Endothelial cell of umbilical vein (primary cell): ENCODE data around the gene IL1RL2. TPM values are rescaled to one million over a fixed set of nuclear protein-coding genes. Genes with fewer than 3 reads are reported as not detected.

Source experiments
- BruUV-seq: library from RNA; stranded (reverse); fragments of 400-500 nt; replicated peaks from 2 replicates; lab custom pipeline; 2021; lab: Mats Ljungman, UMichigan
- CTCF ChIA-PET: fragments of 300-600, 350-600 bp; sonication (Branson Sonifier 250); formaldehyde crosslinking; loops from one replicate; lab custom pipeline; 2021; ENCODE audit warnings: antibody characterized with exemption, inconsistent platforms; lab: Charles Lee
- POLR2A ChIA-PET: fragments of 300-600, 350-600 bp; sonication (Branson Sonifier 250); formaldehyde crosslinking; loops from one replicate; lab custom pipeline; 2021; ENCODE audit warnings: antibody characterized with exemption, inconsistent platforms; lab: Charles Lee
- DNase-seq: peaks from one replicate; pipeline ENCODE4 v3.0.0-alpha.2; 2011; ENCODE audit warnings: low read depth, low spot score
- FAIRE-seq: peaks from 2 replicates; lab custom pipeline; 2011; peaks lifted over from hg19 to GRCh38; lab: Jason Lieb, UNC
- H2AFZ ChIP-seq: 2 replicates; pipeline ENCODE4 v1.6.0; 2012; ENCODE audit warnings: low read depth, low read length, control low read depth, inconsistent platforms
- H3K27ac ChIP-seq: 2 replicates; pipeline ENCODE4 v1.5.1; 2011; ENCODE audit warnings: low read depth, mild to moderate bottlenecking, control low read depth, low read length, moderate library complexity; ENCODE audit not compliant: insufficient read depth
- H3K27me3 ChIP-seq, 2 experiments: 2 replicates each; pipeline versions ENCODE4 v1.6.0 to v1.6.1; 2011; ENCODE audit warnings: low read length in 2 of 2, mixed read lengths in 1 of 2; ENCODE audit not compliant: control insufficient read depth in 2 of 2, insufficient read depth in 2 of 2
- H3K36me3 ChIP-seq, 2 experiments: 2 replicates in 1 of 2; 3 replicates in 1 of 2; pipeline ENCODE4 v1.5.1; 2011; ENCODE audit warnings: low read length in 2 of 2, mild to moderate bottlenecking in 1 of 2, moderate library complexity in 1 of 2; ENCODE audit not compliant: control insufficient read depth in 2 of 2, insufficient read depth in 2 of 2; ENCODE audit errors: extremely low read depth in 1 of 2
- H3K4me1 ChIP-seq: 3 replicates; pipeline ENCODE4 v1.5.1; 2011; ENCODE audit warnings: mild to moderate bottlenecking, low read length; ENCODE audit not compliant: control insufficient read depth, insufficient read depth; ENCODE audit errors: extremely low read depth
- H3K4me2 ChIP-seq: 2 replicates; pipeline ENCODE4 v1.6.1; 2011; ENCODE audit warnings: low read length, control low read depth, mixed read lengths; ENCODE audit not compliant: insufficient read depth
- H3K4me3 ChIP-seq, 3 experiments: fragments of 200-600 bp in 1 of 3; sonication (generic), shearing (Covaris generic) in 1 of 3; replicated peaks in 1 of 3; 2 replicates each; pipeline ENCODE4 v1.5.1; 2011 to 2016; ENCODE audit warnings: control low read depth in 3 of 3, low read length in 3 of 3, mild to moderate bottlenecking in 2 of 3, inconsistent platforms in 1 of 3, low read depth in 1 of 3, moderate library complexity in 1 of 3; ENCODE audit not compliant: insufficient read depth in 1 of 3
- H3K79me2 ChIP-seq: 2 replicates; pipeline ENCODE4 v1.6.0; 2012; ENCODE audit warnings: low read length, inconsistent platforms; ENCODE audit not compliant: control insufficient read depth, insufficient read depth
- H3K9ac ChIP-seq: replicated peaks from 2 replicates; pipeline ENCODE3; 2011; ENCODE audit warnings: low read length, control low read depth; ENCODE audit not compliant: insufficient read depth; ENCODE audit errors: extremely low read depth
- H3K9me1 ChIP-seq: replicated peaks from 3 replicates; pipeline ENCODE4 v1.6.0; 2011; ENCODE audit warnings: mild to moderate bottlenecking, low read length; ENCODE audit not compliant: control insufficient read depth, insufficient read depth; ENCODE audit errors: extremely low read depth
- H3K9me3 ChIP-seq: replicated peaks from 2 replicates; pipeline ENCODE4 v1.5.1; 2012; ENCODE audit warnings: low read length, inconsistent platforms; ENCODE audit not compliant: control insufficient read depth, insufficient read depth
- H4K20me1 ChIP-seq: replicated peaks from 2 replicates; pipeline ENCODE3; 2011; ENCODE audit warnings: mild to moderate bottlenecking, low read length; ENCODE audit not compliant: control insufficient read depth, insufficient read depth; ENCODE audit errors: extremely low read depth
- CTCF ChIP-seq, 2 donors: IDR thresholded peaks; 1 replicate in 1 of 2; 2 replicates in 1 of 2; pipeline ENCODE4 v1.5.1; 2011; ENCODE audit warnings: low read length in 2 of 2, mild to moderate bottlenecking in 2 of 2, moderate library complexity in 2 of 2, control low read depth in 1 of 2, inconsistent platforms in 1 of 2, low read depth in 1 of 2; ENCODE audit not compliant: insufficient read depth in 1 of 2; ENCODE audit errors: extremely low read depth in 1 of 2
- EZH2 ChIP-seq: IDR thresholded peaks from 2 replicates; pipeline ENCODE4 v1.6.1; 2012; ENCODE audit warnings: borderline replicate concordance, low read depth, mild to moderate bottlenecking, moderate library complexity, low read length, inconsistent platforms; ENCODE audit not compliant: severe bottlenecking
- FOS ChIP-seq: IDR thresholded peaks from 2 replicates; pipeline ENCODE4 v1.6.1; 2011; ENCODE audit warnings: mild to moderate bottlenecking, low read length, moderate library complexity, borderline replicate concordance; ENCODE audit not compliant: insufficient read depth
- GATA2 ChIP-seq: IDR thresholded peaks from 2 replicates; pipeline ENCODE4 v1.7.0; 2011; ENCODE audit warnings: low read depth, mild to moderate bottlenecking, moderate library complexity, mixed read lengths, low read length; ENCODE audit not compliant: insufficient read length, insufficient read depth
- JUN ChIP-seq: IDR thresholded peaks from 2 replicates; pipeline ENCODE4 v1.6.1; 2011; ENCODE audit warnings: borderline replicate concordance, low read depth; ENCODE audit not compliant: insufficient read length, insufficient read depth
- MAX ChIP-seq: IDR thresholded peaks from 2 replicates; pipeline ENCODE4 v1.6.1; 2011; ENCODE audit not compliant: insufficient read depth, insufficient read length
- MYC ChIP-seq: IDR thresholded peaks from one replicate; pipeline ENCODE4 v1.6.1; 2011; ENCODE audit warnings: mild to moderate bottlenecking, low read depth, low read length
- POLR2A ChIP-seq: IDR thresholded peaks from 2 replicates; pipeline ENCODE4 v1.6.1; 2012; ENCODE audit warnings: low read depth, mild to moderate bottlenecking, control low read depth, low read length
- POLR2AphosphoS5 ChIP-seq: IDR thresholded peaks from 2 replicates; pipeline ENCODE4 v1.6.1; 2012; ENCODE audit warnings: low read depth, mild to moderate bottlenecking, control low read depth, low read length, moderate library complexity; ENCODE audit not compliant: insufficient read depth
- dilution Hi-C: fragments of 300-500 bp; cut with MboI; formaldehyde crosslinking; loops from one replicate; pipeline ENCODE4 v1.15.0; 2019; ENCODE audit warnings: low sequenced_read_pairs; ENCODE audit not compliant: extremely low pct_ligation_motif_present
- intact Hi-C: fragments of 100-400 bp; cut with micrococcal nuclease; formaldehyde crosslinking; loops from one replicate; pipeline ENCODE4 v1.10.0; 2022
- polyA plus RNA-seq, 4 experiments: library from polyadenylated mRNA; depleted of rRNA in 3 of 4; stranded (reverse) in 3 of 4; unstranded in 1 of 4; fragments of >200 nt; gene quantifications; 2 replicates each; pipeline versions ENCODE4 v1.2.1 to v1.2.3, GENCODE V29; 2011 to 2012; ENCODE audit warnings: missing spikeins in 1 of 4
- total RNA-seq: library from RNA; stranded (reverse); gene quantifications from 2 replicates; pipeline ENCODE4 v1.2.3, GENCODE V29; 2021

IL1RL2 gene
- total and polyA plus RNA-seq, 2 donors (not counting 3 experiments of a cell fraction or from before 2014, with no cell fraction given) = 0.11 TPM; not detected in 1

GRCh38 chr2:102289129-102289528 lies 102.3 kb downstream of the IL1RL2 start:
- no peaks in the 10 kb centered on the region for H3K36me3 ChIP-seq
- no peaks in the 10 kb centered on the region for H3K27me3 ChIP-seq
- H2AFZ ChIP-seq = no peak overlapping the region
- no peak overlapping the region for H3K9ac ChIP-seq
- H3K9me1 ChIP-seq = no peaks in the 10 kb centered on the region
- BruUV-seq = no TSS peak
- ChIA-PET POLR2A (no interaction called here), CTCF (interaction anchor here (1.5 kb wide), 1 partner anchor 15 kb away, joined by 4 read pairs; no protein-coding TSS in a partner anchor)
- H3K4me1 ChIP-seq = no peaks in the 10 kb centered on the region
- H3K79me2 ChIP-seq = no peaks in the 10 kb centered on the region
- TF ChIP-seq MYC = no peak
- TF ChIP-seq JUN = no peak
- TF ChIP-seq CTCF (IDR thresholded peaks at IDR 0.05; ENCODE audit: extremely low read depth in 1 of 2, insufficient read depth in 1 of 2, low read depth in 1 of 2, low read length in 2 of 2) = no peak
- TF ChIP-seq FOS = no peak
- no peak for TF ChIP-seq EZH2
- TF ChIP-seq GATA2 = no peak
- TF ChIP-seq POLR2A = no peak
- TF ChIP-seq MAX = no peak
- TF ChIP-seq POLR2AphosphoS5 = no peak
- H3K27ac ChIP-seq = no peak overlapping the region
- DNase-seq (no peak), FAIRE-seq (peak; percentile 46)
- H3K4me2 ChIP-seq = no peak overlapping the region
- dilution Hi-C loops (no loop called here), intact Hi-C loops (no loop called here)
- no peak overlapping the region for H3K4me3 ChIP-seq
- H3K9me3 ChIP-seq = no peaks in the 10 kb centered on the region
- H4K20me1 ChIP-seq = no peaks in the 10 kb centered on the region

Other genes starting within 250 kb of the IL1RL2 start
- not detected in 2 replicates for gene IL1R2, start 195.1 kb upstream of the IL1RL2 start, total RNA-seq
- gene IL1R2, start 195.1 kb upstream of the IL1RL2 start, polyA plus RNA-seq = not detected in 2 replicates
- gene IL1R1, start 44.3 kb upstream of the IL1RL2 start, total RNA-seq = 2.9 and 5.5 TPM in 2 replicates
- gene IL1R1, start 44.3 kb upstream of the IL1RL2 start, polyA plus RNA-seq = 5.4 and 5.6 TPM in 2 replicates
- 44.0 and 55.1 TPM in 2 replicates for gene IL1RL1, start 124.5 kb downstream of the IL1RL2 start, total RNA-seq
- gene IL1RL1, start 124.5 kb downstream of the IL1RL2 start, polyA plus RNA-seq = 27.9 and 32.2 TPM in 2 replicates
- gene IL18R1, start 168.8 kb downstream of the IL1RL2 start, total RNA-seq = 3.6 and 4.0 TPM in 2 replicates
- gene IL18R1, start 168.8 kb downstream of the IL1RL2 start, polyA plus RNA-seq = 1.8 and 2.9 TPM in 2 replicates
- gene IL18RAP, start 236.1 kb downstream of the IL1RL2 start, total RNA-seq = not detected in 2 replicates
- gene IL18RAP, start 236.1 kb downstream of the IL1RL2 start, polyA plus RNA-seq = 0.03 and 0.05 TPM in 2 replicates